ENCODE measurements around the gene CGRRF1. TPM values are rescaled to one million over a fixed set of nuclear protein-coding genes. Genes with fewer than 3 reads are reported as not detected.

Gene CGRRF1
- total RNA-seq (ENCODE audit: unreplicated experiment), result 18.7 TPM
- long read RNA-seq, transcript CGRRF1-201 (6 exons, 2,057 nt), result major isoform, 22 of 30 reads
- long read RNA-seq, partial matches to known transcripts, result 1 of 30 reads
- long read RNA-seq, other reads (novel, unspliced or antisense), result 5 of 30 reads

- Mint-ChIP-seq H3K4me3 (ENCODE audit: unreplicated experiment) (peak within 1 kb of the TSS; percentile 94), H3K27ac (ENCODE audit: unreplicated experiment) (peak within 1 kb of the TSS; percentile 92), H3K27me3 (ENCODE audit: unreplicated experiment) (peaks cover 4% of the 10 kb centered on the region), H3K9me3 (ENCODE audit: unreplicated experiment) (no peaks in the 10 kb centered on the region), H3K36me3 (ENCODE audit: unreplicated experiment) (peaks cover 5% of the 10 kb centered on the region), H3K4me1 (ENCODE audit: low read depth, unreplicated experiment) (peaks cover 3% of the 10 kb centered on the region)
- DNase-seq, result peak; percentile 100
- peak; percentile 96 for TF ChIP-seq CTCF (IDR thresholded peaks at IDR 0.05; ENCODE audit: partially characterized antibody, unreplicated experiment)
Observed at GRCh38 chr14:54509546-54510501, at the start of gene CGRRF1. TSS of gene CGRRF1 (plus strand) at chr14:54509906. CDS start at chr14:54509960, 54 bp downstream.

GRCh38 chr14:54462048-54462447 lies 47.7 kb upstream of the CGRRF1 start:
- H3K27me3 Mint-ChIP-seq (ENCODE audit: unreplicated experiment), result no peaks in the 10 kb centered on the region
- no peak for DNase-seq
- H3K36me3 Mint-ChIP-seq (ENCODE audit: unreplicated experiment), result peaks cover 7% of the 10 kb centered on the region
- H3K27ac Mint-ChIP-seq (ENCODE audit: unreplicated experiment), result no peak overlapping the region
- peaks cover 16% of the 10 kb centered on the region for H3K4me1 Mint-ChIP-seq (ENCODE audit: low read depth, unreplicated experiment)
- H3K9me3 Mint-ChIP-seq (ENCODE audit: unreplicated experiment), result peaks cover 16% of the 10 kb centered on the region
- TF ChIP-seq CTCF (IDR thresholded peaks at IDR 0.05; ENCODE audit: partially characterized antibody, unreplicated experiment), result no peak
- no peak overlapping the region for H3K4me3 Mint-ChIP-seq (ENCODE audit: unreplicated experiment)

- TF ChIP-seq CTCF (IDR thresholded peaks at IDR 0.05; ENCODE audit: partially characterized antibody, unreplicated experiment), result no peak
- peaks cover 10% of the 10 kb centered on the region for H3K36me3 Mint-ChIP-seq (ENCODE audit: unreplicated experiment)
Observed at GRCh38 chr14:54465654-54466053, 44.1 kb upstream of the CGRRF1 start.

GRCh38 chr14:54467280-54467679 lies 42.4 kb upstream of the CGRRF1 start:
- Mint-ChIP-seq H3K36me3 (ENCODE audit: unreplicated experiment) (peaks cover 10% of the 10 kb centered on the region), H3K27me3 (ENCODE audit: unreplicated experiment) (peaks cover 4% of the 10 kb centered on the region), H3K4me1 (ENCODE audit: low read depth, unreplicated experiment) (peaks cover 16% of the 10 kb centered on the region), H3K9me3 (ENCODE audit: unreplicated experiment) (peaks cover 19% of the 10 kb centered on the region), H3K27ac (ENCODE audit: unreplicated experiment) (no peak overlapping the region), H3K4me3 (ENCODE audit: unreplicated experiment) (no peak overlapping the region)
- TF ChIP-seq CTCF (IDR thresholded peaks at IDR 0.05; ENCODE audit: partially characterized antibody, unreplicated experiment), result no peak
- DNase-seq, result no peak

More at GRCh38 chr14:54465654-54466053, 44.1 kb upstream of the CGRRF1 start:
- Mint-ChIP-seq H3K9me3 (ENCODE audit: unreplicated experiment) (peaks cover 17% of the 10 kb centered on the region), H3K4me3 (ENCODE audit: unreplicated experiment) (peak overlapping the region; percentile 76), H3K27me3 (ENCODE audit: unreplicated experiment) (peaks cover under 1% of the 10 kb centered on the region), H3K4me1 (ENCODE audit: low read depth, unreplicated experiment) (peaks cover 16% of the 10 kb centered on the region), H3K27ac (ENCODE audit: unreplicated experiment) (peak overlapping the region; percentile 93)
- peak; percentile 43 for DNase-seq

- peaks cover 9% of the 10 kb centered on the region for H3K9me3 Mint-ChIP-seq (ENCODE audit: unreplicated experiment)
- no peak for DNase-seq
- no peak overlapping the region for H3K27ac Mint-ChIP-seq (ENCODE audit: unreplicated experiment)
- peaks cover 7% of the 10 kb centered on the region for H3K4me1 Mint-ChIP-seq (ENCODE audit: low read depth, unreplicated experiment)
- no peak for TF ChIP-seq CTCF (IDR thresholded peaks at IDR 0.05; ENCODE audit: partially characterized antibody, unreplicated experiment)
- peaks cover 4% of the 10 kb centered on the region for H3K27me3 Mint-ChIP-seq (ENCODE audit: unreplicated experiment)
- no peak overlapping the region for H3K4me3 Mint-ChIP-seq (ENCODE audit: unreplicated experiment)
- peaks cover 10% of the 10 kb centered on the region for H3K36me3 Mint-ChIP-seq (ENCODE audit: unreplicated experiment)
Observed at GRCh38 chr14:54470701-54471100, 39.0 kb upstream of the CGRRF1 start.
